Measurements from ENCODE around the gene RASAL2.

DNA sequence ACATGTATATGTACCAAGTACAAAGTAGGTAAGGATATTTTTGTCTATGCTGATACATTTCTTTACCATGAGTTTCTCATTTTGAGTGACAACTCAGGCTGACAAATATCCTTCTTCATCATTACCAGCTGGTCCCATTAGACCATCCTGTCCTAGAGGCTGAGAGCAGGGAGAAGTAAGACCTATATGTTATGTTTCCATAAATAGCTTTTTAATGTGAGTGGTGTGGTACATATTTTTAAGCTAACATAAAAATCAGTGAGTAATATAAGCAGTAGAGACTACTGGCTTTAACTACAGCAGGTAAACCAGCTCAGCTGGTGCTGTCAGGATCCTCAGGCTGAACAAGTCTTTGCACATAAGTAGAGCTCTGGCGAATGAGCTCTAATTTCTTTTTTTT is 340.5 kb downstream of the RASAL2 start:
- TF ChIP-seq, protein P1, sequence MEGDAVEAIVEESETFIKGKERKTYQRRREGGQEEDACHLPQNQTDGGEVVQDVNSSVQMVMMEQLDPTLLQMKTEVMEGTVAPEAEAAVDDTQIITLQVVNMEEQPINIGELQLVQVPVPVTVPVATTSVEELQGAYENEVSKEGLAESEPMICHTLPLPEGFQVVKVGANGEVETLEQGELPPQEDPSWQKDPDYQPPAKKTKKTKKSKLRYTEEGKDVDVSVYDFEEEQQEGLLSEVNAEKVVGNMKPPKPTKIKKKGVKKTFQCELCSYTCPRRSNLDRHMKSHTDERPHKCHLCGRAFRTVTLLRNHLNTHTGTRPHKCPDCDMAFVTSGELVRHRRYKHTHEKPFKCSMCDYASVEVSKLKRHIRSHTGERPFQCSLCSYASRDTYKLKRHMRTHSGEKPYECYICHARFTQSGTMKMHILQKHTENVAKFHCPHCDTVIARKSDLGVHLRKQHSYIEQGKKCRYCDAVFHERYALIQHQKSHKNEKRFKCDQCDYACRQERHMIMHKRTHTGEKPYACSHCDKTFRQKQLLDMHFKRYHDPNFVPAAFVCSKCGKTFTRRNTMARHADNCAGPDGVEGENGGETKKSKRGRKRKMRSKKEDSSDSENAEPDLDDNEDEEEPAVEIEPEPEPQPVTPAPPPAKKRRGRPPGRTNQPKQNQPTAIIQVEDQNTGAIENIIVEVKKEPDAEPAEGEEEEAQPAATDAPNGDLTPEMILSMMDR (IDR thresholded peaks at IDR 0.05; ENCODE audit: insufficient read depth, low read depth, low read length) = no peak
- TF ChIP-seq EZH2 (IDR thresholded peaks at IDR 0.05; ENCODE audit: insufficient read depth, low read length) = no peak
